Mononuclear cell (primary cell): ENCODE measurements around the gene SLA2. TPM values are rescaled to one million over a fixed set of nuclear protein-coding genes. Genes with fewer than 3 reads are reported as not detected.
"Not testable (repeated sequence)": the region's sequence is repeated elsewhere in the genome, so short reads cannot be mapped to it uniquely, and the experiment has no call there.

Experiments
- H3K27me3 ChIP-seq: 2 replicates; pipeline ENCODE4 v1.6.0; 2011; ENCODE audit warnings: low read length, control low read depth; ENCODE audit not compliant: insufficient read depth
- H3K4me1 ChIP-seq: 2 replicates; pipeline ENCODE4 v1.5.1; 2011; ENCODE audit warnings: mild to moderate bottlenecking, low read length, control low read depth; ENCODE audit not compliant: insufficient read depth
- H3K4me3 ChIP-seq: 2 replicates; pipeline ENCODE4 v1.5.1; 2011; ENCODE audit warnings: mild to moderate bottlenecking, low read length, moderate library complexity
- H3K9me3 ChIP-seq: 2 replicates; pipeline ENCODE4 v1.5.1; 2011; ENCODE audit warnings: low read depth, mild to moderate bottlenecking, control low read depth, low read length
- total RNA-seq: library from RNA; depleted of rRNA; stranded (reverse); fragments of >200 nt; gene quantifications from one replicate; pipeline ENCODE4 v1.2.3, GENCODE V29; 2012

The SLA2 gene
- total RNA-seq, 1 donor, result 25.3 TPM

GRCh38 chr20:36579996-36580545 lies 65.9 kb downstream of the SLA2 start:
- H3K4me1 ChIP-seq, result peaks cover 15% of the 10 kb centered on the region
- no peaks in the 10 kb centered on the region for H3K9me3 ChIP-seq
- no peak overlapping the region for H3K4me3 ChIP-seq
- no peaks in the 10 kb centered on the region for H3K27me3 ChIP-seq

GRCh38 chr20:36578356-36579041 lies 67.5 kb downstream of the SLA2 start:
- no peaks in the 10 kb centered on the region for H3K27me3 ChIP-seq
- no peaks in the 10 kb centered on the region for H3K9me3 ChIP-seq
- H3K4me1 ChIP-seq, result peaks cover 21% of the 10 kb centered on the region
- no peak overlapping the region for H3K4me3 ChIP-seq

GRCh38 chr20:36576081-36576445 lies 69.9 kb downstream of the SLA2 start:
- no peak overlapping the region for H3K4me3 ChIP-seq
- no peaks in the 10 kb centered on the region for H3K27me3 ChIP-seq
- H3K4me1 ChIP-seq, result peaks cover 37% of the 10 kb centered on the region
- H3K9me3 ChIP-seq, result no peaks in the 10 kb centered on the region

GRCh38 chr20:36574366-36575135 lies 71.4 kb downstream of the SLA2 start:
- Histone ChIP-seq H3K27me3 (no peaks in the 10 kb centered on the region), H3K9me3 (no peaks in the 10 kb centered on the region), H3K4me1 (peaks cover 37% of the 10 kb centered on the region), H3K4me3 (peak overlapping the region; percentile 74)

- peaks cover 37% of the 10 kb centered on the region for H3K4me1 ChIP-seq
- peak overlapping the region; percentile 74 for H3K4me3 ChIP-seq
Observed at GRCh38 chr20:36573798-36574365, 72.1 kb downstream of the SLA2 start.

GRCh38 chr20:36573103-36573797 lies 72.7 kb downstream of the SLA2 start, which contains the start of gene TGIF2:
Gene TGIF2 (plus strand): TSS chr20:36573597. CDS start chr20:36578775, 5,178 bp downstream.
- no peaks in the 10 kb centered on the region for H3K27me3 ChIP-seq
- H3K4me3 ChIP-seq, result peak within 1 kb of the TSS; percentile 74
- no peaks in the 10 kb centered on the region for H3K9me3 ChIP-seq
- H3K4me1 ChIP-seq, result peaks cover 37% of the 10 kb centered on the region

More at GRCh38 chr20:36573798-36574365, 72.1 kb downstream of the SLA2 start:
- Histone ChIP-seq H3K9me3 (no peaks in the 10 kb centered on the region), H3K27me3 (no peaks in the 10 kb centered on the region)

- Histone ChIP-seq H3K4me3 (peak overlapping the region; percentile 74), H3K4me1 (peaks cover 37% of the 10 kb centered on the region)
Observed at GRCh38 chr20:36572701-36573102, 73.3 kb downstream of the SLA2 start.

GRCh38 chr20:36571564-36572504 lies 74.2 kb downstream of the SLA2 start:
- H3K9me3 ChIP-seq, result no peaks in the 10 kb centered on the region
- no peaks in the 10 kb centered on the region for H3K27me3 ChIP-seq
- no peak overlapping the region for H3K4me3 ChIP-seq
- H3K4me1 ChIP-seq, result peaks cover 37% of the 10 kb centered on the region

More at GRCh38 chr20:36572701-36573102, 73.3 kb downstream of the SLA2 start:
- Histone ChIP-seq H3K27me3 (no peaks in the 10 kb centered on the region), H3K9me3 (no peaks in the 10 kb centered on the region)

- no peak overlapping the region for H3K4me3 ChIP-seq
- no peaks in the 10 kb centered on the region for H3K27me3 ChIP-seq
Observed at GRCh38 chr20:36569847-36570429, 76.1 kb downstream of the SLA2 start.

GRCh38 chr20:36565520-36565919 lies 80.5 kb downstream of the SLA2 start:
- Histone ChIP-seq H3K4me1 (no peaks in the 10 kb centered on the region), H3K9me3 (no peaks in the 10 kb centered on the region), H3K4me3 (no peak overlapping the region), H3K27me3 (no peaks in the 10 kb centered on the region)

More at GRCh38 chr20:36569847-36570429, 76.1 kb downstream of the SLA2 start:
- Histone ChIP-seq H3K4me1 (peaks cover 21% of the 10 kb centered on the region), H3K9me3 (no peaks in the 10 kb centered on the region)

GRCh38 chr20:36564726-36565121 lies 81.3 kb downstream of the SLA2 start:
- H3K4me3 ChIP-seq, result not testable (repeated sequence)

GRCh38 chr20:36564078-36564725 lies 81.8 kb downstream of the SLA2 start:
- not testable (repeated sequence) for H3K4me1 ChIP-seq, H3K4me3 ChIP-seq, H3K9me3 ChIP-seq, H3K27me3 ChIP-seq

More at GRCh38 chr20:36564726-36565121, 81.3 kb downstream of the SLA2 start:
- H3K27me3 ChIP-seq, H3K4me1 ChIP-seq, H3K9me3 ChIP-seq: not testable (repeated sequence)

- H3K9me3 ChIP-seq, result no peaks in the 10 kb centered on the region
- H3K4me3 ChIP-seq, result no peak overlapping the region
- H3K27me3 ChIP-seq, result no peaks in the 10 kb centered on the region
- H3K4me1 ChIP-seq, result no peaks in the 10 kb centered on the region
Observed at GRCh38 chr20:36563374-36563773, 82.6 kb downstream of the SLA2 start.
